Germinal center (tissue), 1 donor: Measurements from ENCODE around the gene RALGDS.
"Not testable (repeated sequence)": the region's sequence is repeated elsewhere in the genome, so short reads cannot be mapped to it uniquely, and the experiment has no call there.

Experiments used
- DNase-seq: peaks from one replicate; pipeline ENCODE4 v3.0.0; 2012; ENCODE audit warnings: mixed read lengths, low spot score

The RALGDS gene

DNA sequence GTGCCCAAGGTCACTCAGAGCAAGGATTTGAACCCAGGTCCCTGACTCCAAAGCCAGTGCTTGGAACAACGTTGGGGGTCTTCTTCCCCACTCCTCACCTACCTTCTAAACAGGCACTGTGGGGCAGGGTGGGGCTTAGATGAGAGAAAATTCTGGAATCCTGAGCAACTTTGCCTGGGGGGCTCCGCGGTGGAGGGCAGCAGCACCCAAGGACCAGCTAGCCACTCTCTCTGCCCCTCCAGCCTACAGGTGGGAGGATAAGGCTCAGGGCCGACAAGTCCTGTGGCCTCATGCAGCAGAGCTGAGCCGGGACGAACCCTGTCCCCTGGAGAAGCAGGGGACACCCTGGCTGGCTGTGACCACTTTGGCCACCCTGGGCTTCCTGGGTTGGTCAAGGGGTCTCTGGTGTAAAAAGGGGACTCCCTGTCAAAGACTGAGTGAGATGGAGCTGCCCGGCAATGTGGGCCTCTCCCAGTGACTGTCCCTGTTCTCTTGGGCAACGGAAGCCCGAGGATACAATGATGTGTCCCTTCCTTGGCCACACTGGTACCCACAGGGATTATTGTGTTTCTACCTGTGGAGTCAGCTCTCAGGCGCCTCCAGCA lies 32.8 kb downstream of the RALGDS start:
- DNase-seq: no peak

DNA sequence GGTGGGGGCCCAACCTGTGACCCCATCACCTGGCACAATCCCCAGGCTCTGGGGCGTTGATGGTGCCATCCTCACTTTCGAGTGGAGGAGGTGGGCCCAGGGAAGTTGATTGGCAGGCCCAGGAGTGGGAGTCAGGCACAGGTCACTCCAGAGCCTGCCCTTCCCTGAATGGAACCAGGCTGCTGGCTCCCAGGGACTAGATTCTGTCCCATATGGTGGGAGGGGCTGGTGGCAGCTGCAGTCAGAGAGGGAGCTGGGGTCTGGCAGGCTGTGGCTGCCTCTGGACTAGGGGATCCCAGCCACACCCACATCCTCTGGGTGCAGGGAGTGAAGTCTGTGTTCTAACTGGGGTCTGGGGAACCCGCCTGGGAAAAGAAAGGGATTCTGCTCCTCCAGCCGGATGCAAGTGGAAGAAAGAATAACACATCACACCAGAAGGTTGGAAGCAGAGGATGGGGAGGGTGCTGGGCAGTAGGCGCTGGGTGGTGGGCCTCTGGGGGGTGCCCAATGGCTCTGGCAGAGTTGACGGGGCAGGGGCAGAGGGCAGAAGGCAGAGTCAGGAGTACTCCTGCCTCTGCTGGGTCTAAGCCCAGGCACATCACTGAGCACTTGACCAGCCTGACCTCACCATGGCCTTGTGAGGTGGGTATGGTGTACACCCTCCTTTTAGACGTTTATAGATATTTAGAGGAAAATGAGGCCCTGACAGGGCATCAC lies 33.5 kb downstream of the RALGDS start:
- no peak for DNase-seq

DNA sequence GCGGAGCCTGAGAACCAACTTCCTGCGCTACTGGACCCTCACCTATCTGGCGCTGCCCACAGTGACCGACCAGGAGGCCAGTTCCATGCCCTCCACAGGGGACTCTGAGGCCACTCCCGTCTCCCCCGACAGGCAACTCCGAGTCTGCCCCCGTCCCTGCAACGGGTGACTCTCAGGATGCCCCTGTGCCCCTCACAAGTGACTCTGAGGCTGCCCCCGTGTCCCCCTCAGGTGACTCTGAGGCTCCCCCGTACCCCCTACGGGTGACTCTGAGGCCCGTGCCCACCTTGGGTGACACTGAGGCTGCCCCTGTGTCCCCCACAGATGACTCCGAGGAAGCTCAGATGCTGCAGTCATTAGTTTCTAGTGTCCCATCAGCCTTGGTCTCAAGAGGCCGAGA lies 34.1 kb downstream of the RALGDS start:
- no peak for DNase-seq

DNA sequence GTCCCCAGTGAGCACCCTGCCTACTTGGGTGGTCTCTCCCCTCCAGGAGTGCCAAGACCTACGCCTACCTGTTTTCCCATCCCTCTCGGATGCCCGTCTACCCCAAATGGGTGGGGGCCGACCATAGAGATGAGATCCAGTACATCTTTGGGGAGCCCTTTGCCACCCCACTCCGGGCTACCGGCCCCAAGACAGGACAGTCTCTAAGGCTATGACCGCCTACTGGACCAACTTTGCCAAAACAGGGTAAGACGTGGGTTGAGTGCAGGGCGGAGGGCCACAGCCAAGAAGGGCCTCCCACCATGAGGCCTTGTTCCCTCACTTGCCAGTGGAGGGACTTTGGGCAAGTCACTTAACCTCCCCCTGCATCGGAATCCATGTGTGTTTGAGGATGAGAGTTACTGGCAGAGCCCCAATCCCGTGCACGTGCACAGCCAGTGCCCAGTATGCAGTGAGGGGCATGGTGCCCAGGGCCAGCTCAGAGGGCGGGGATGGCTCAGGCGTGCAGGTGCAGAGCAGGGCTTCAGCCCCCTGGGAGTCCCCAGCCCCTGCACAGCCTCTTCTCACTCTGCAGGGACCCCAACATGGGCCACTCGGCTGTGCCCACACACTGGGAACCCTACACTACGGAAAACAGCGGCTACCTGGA lies 34.7 kb downstream of the RALGDS start:
- DNase-seq: not testable (repeated sequence)

DNA sequence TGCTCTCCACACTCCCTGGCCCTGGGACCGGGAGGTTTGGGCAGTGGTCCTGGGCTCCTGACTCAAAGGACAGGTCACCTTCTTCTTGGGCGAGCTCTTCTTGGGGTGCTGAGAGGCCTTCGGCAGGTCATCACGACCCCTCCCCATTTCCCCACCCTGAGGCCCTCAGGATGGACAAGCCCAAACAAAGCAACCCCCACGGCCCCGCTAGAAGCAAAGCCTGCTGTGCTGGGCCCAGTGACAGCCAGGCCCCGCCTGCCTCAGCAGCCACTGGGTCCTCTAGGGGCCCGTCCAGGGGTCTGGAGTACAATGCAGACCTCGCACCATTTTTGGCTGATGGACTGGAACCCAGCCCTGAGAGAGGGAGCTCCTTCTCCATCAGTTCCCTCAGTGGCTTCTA lies 37.4 kb downstream of the RALGDS start:
- DNase-seq: not testable (repeated sequence)

DNA sequence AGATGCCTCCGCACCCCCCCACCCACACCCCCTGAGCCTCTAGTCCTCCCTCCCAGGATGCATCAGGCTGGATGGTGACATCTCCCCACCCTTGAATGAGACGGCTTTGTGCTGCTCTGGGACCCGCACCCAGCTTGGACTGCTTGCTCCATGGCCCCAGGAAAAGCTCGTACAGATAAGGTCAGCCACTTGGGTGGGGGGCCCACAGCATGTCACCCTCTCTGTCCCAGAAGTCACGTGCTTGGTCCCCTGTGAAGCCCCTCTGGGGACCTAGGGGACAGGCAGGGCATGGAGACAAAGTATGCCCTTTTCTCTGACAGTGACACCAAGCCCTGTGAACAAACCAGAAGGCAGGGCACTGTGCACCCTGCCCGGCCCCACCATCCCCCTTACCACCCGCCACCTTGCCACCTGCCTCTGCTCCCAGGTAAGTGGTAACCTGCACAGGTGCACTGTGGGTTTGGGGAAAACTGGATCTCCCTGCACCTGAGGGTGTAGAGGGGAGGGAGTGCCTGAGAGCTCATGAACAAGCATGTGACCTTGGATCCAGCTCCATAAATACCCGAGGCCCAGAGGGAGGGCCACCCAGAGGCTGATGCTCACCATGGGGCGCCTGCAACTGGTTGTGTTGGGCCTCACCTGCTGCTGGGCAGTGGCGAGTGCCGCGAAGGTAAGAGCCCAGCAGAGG lies 38.9 kb downstream of the RALGDS start:
- not testable (repeated sequence) for DNase-seq

DNA sequence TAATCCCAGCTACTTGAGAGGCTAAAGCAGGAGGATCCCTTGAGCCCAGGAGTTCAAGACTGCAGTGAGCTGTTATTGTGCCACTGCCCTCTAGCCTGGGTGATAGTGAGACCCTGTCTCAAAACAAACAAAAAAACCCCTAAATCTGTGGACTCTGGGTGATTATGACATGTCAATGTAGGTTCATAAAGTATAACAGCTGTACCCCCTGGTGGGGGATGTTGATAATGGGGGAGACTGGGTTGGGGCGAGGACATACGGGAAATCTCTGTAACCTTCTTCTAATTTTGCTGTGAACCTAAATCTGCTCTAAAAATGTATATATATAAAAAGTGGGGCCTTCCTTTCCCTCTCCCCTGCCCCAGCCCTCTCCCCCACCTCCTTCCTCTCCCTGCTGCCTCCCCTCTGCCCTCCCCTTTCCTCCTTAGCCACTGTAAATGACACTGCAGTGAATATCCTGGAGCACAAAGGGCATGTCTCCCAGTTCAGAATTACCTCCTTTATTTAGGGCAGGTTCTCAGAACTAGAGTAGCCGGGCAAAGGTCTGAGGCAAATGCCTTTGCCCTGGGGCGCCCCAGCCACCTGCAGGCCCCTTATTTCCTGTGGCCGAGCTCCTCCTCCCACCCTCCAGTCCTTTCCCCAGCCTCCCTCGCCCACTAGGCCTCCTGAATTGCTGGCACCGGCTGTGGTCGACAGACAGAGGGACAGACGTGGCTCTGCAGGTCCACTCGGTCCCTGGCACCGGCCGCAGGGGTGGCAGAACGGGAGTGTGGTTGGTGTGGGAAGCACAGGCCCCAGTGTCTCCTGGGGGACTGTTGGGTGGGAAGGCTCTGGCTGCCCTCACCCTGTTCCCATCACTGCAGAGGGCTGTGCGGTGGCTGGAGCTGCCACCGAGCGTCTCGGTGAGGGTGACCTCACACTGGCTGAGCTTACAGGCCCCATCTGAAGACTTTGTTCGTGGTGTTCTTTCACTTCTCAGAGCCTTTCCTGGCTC lies 40.0 kb downstream of the RALGDS start:
- DNase-seq: not testable (repeated sequence)

DNA sequence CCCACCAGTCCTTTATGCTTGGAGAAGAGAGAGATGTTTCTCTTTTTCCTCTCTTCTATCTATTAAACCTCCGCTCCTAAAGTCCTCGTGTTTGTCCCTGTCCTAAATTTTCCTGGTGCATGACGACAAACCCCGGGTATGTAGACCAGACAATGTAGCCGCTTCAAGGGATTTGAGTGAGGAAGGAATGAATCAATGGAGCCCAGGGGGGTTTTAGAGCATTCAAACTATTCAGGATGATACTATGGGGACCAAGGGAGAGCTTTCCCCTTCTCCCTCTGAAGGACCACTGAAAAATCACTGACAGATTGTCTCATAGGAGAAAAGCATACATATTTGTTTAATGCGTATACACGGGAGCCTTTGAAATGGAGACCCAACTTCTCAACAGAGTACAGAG lies 40.9 kb downstream of the RALGDS start:
- no peak for DNase-seq

DNA sequence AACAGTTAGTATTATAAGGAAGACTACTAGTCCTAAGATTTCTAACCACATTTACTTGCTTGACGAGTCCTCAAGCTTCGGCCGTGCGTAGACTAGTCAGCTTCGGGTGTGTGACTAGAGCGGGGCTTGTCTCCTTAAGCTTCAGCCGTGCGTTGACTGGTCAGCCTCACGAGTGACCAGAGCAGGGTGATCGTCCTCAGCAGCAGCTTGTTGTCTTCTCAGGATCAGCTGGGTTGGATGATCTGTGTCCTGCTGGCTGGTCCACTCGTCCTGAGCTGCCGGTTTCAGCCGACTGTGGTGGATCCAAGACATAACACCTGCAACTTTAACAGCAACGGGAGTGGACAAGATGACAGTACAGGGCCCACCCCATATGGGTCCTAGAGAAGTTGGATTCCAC lies 42.6 kb downstream of the RALGDS start:
- no peak for DNase-seq

DNA sequence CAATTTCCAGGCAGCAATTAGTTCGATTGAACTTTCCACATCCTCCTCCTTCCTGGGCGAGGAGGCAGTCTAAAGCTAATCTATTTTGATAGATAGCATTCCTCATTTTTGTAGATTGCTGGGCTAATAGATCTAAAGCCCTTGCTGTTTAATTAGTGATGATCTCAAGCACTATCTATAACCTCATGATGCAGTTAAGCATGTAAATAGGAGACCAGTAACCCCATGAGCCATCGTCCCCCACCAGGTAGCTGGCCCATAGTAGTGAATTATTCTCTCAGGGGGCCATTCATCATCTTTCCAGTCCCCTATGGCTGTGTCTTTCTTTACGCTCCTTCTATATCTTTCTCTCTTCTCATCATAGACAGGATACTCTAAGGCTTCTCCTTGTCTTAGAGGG lies 44.3 kb downstream of the RALGDS start:
- DNase-seq: no peak

DNA sequence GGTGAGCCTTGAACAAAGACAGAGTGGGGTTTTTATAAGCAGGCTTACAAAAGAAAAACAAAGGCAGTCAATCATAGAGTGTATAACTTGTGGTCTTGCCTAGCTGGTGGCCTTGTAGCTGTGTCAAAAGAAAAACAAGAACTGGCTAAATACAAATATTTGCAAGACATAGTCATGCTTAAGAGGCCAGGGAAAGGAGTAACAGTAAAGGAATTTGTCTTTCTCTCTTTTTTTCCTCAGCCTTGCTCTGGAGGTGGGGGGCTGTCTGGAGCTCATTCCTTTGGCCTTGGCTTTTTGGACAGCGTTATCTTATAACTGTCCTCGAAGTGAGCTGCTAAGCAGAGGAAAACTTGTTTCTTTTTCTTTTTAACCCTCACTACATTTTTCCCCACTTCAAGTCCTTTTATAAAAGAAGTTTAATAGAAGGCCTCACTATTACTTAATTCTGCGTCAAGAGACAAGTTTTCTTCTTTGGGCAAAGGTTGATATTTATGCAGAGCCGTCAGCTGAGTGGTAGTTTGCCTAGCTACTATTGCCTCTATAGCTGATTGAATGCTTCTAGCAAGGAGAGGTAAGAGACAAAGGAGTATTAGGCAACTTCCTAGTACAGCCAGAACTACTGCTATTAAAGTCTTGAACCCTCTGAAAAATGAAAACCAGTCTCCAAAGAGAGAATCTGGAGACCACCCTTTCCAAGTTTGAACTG lies 45.0 kb downstream of the RALGDS start:
- no peak for DNase-seq

DNA sequence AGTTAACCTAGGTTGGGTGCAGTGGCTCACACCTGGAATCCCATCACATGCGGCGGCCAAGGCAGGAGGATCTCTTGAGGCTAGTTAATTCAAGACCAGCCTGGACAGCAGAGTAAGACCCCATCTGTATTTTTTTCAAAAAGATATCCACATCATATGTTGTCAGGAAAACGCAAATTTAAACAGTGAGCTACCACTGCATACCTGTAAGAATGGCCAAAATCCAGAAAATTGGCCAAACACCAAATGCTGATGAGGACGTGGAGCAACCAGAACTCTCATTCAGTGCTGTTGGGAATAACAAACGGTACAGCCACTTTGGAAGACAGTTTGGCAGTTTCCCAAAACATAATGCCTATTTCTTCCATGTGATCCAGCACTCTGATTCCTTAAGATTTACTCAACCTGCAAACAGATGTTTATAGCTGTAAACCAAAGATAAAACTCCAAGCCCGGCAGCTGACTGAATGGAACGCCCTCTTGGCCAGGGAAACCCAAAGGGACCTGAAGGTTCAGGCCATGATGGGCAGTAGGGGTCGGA lies 46.9 kb downstream of the RALGDS start:
- DNase-seq: no peak

DNA sequence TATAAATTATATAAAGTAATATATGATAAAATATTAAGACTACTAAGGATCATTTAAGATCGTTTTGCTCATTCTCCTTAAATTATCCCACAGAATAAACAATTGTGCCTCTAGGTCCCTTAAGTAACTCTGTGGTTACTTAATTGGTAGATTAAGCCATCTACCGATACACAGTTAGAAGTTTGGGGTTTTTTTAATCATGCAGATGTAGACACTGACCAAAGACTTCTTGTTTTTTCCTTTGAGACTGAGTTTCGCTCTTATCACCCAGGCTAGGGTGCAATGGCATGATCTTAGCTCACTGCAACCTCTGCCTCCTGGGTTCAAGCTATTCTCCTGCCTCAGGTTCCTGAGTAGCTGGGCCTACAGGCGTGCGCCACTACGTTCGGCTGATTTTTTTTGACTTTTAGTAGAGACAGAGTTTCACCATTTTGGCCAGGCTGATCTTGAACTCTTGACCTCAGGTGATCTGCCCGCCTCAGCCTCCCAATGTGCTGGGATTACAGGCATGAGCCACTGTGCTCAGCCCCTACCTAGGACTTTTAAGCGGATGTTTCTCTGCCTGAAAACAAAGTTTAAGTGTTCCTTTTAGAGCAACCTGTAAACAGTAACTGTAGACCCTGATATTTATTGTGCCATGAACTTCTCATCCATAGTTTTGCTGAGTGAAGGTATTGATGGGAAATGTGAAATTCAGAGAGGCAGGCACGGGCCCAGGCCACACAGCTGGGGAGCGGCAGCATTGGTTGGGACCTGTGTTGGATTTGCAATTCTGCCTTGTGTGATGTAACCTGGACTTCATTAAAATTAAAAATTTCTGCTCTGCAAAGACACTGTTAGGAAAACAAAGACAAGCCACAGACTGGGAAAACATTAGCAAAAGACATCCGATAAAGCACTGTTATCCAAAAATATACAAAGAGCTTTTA lies 47.7 kb downstream of the RALGDS start:
- DNase-seq: no peak

DNA sequence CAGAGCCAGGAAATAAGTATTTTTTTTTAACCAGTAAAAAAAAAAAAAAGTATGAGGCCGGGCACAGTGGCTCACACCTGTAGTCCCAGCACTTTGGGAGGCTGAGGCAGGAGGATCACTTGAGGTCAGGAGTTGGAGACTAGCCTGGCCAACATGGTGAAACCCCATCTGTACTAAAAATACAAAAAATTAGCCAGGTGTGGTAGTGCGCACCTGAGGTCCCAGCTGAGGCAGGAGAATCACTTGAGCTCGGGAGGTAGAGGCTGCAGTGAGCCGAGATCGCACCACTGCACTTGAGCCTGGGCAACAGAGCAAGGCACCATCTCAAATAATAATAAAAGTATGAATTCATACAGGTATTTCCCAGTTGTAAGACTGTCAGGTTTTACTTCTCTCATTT lies 48.8 kb downstream of the RALGDS start:
- DNase-seq: not testable (repeated sequence)

DNA sequence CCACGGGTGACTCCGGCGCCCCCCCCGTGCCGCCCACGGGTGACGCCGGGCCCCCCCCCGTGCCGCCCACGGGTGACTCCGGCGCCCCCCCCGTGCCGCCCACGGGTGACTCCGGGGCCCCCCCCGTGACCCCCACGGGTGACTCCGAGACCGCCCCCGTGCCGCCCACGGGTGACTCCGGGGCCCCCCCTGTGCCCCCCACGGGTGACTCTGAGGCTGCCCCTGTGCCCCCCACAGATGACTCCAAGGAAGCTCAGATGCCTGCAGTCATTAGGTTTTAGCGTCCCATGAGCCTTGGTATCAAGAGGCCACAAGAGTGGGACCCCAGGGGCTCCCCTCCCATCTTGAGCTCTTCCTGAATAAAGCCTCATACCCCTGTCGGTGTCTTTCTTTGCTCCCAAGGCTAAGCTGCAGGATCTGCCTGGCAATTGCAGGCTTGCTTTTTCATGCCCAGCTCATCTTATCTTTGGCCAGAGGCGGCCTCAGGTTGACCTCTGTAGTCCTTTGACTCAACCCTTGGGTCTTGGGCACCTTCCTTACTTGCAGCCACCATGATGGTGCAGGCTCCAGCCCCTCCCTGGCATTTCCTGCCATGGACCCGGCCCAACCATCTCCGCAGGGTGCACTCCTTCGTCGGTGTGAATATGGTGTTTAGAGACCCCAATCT lies 49.4 kb downstream of the RALGDS start:
- no peak for DNase-seq

DNA sequence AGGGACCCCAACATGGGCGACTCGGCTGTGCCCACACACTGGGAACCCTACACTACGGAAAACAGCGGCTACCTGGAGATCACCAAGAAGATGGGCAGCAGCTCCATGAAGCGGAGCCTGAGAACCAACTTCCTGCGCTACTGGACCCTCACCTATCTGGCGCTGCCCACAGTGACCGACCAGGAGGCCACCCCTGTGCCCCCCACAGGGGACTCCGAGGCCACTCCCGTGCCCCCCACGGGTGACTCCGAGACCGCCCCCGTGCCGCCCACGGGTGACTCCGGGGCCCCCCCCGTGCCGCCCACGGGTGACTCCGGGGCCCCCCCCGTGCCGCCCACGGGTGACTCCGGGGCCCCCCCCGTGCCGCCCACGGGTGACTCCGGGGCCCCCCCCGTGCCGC lies 50.1 kb downstream of the RALGDS start:
- DNase-seq: not testable (repeated sequence)

DNA sequence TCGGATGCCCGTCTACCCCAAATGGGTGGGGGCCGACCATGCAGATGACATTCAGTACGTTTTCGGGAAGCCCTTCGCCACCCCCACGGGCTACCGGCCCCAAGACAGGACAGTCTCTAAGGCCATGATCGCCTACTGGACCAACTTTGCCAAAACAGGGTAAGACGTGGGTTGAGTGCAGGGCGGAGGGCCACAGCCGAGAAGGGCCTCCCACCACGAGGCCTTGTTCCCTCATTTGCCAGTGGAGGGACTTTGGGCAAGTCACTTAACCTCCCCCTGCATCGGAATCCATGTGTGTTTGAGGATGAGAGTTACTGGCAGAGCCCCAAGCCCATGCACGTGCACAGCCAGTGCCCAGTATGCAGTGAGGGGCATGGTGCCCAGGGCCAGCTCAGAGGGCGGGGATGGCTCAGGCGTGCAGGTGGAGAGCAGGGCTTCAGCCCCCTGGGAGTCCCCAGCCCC lies 50.5 kb downstream of the RALGDS start:
- not testable (repeated sequence) for DNase-seq

DNA sequence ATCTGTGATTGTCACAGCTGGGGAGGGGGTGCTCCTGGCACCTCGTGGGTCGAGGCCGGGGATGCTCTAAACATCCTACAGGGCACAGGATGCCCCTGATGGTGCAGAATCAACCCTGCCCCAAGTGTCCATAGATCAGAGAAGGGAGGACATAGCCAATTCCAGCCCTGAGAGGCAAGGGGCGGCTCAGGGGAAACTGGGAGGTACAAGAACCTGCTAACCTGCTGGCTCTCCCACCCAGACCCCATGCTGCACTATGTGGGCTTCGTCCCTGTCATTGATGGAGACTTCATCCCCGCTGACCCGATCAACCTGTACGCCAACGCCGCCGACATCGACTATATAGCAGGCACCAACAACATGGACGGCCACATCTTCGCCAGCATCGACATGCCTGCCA lies 52.6 kb downstream of the RALGDS start:
- DNase-seq: not testable (repeated sequence)

DNA sequence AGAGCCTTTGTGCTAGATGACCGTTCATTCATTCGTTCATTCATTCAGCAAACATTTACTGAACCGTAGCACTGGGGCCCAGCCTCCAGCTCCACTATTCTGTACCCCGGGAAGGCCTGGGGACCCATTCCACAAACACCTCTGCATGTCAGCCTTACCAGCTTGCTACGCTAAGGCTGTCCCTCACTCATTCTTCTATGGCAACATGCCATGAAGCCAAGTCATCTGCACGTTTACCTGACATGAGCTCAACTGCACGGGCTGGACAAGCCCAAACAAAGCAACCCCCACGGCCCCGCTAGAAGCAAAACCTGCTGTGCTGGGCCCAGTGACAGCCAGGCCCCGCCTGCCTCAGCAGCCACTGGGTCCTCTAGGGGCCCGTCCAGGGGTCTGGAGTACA lies 53.2 kb downstream of the RALGDS start:
- no peak for DNase-seq
